ENCODE measurements around the gene VTI1A.

VTI1A gene

DNA sequence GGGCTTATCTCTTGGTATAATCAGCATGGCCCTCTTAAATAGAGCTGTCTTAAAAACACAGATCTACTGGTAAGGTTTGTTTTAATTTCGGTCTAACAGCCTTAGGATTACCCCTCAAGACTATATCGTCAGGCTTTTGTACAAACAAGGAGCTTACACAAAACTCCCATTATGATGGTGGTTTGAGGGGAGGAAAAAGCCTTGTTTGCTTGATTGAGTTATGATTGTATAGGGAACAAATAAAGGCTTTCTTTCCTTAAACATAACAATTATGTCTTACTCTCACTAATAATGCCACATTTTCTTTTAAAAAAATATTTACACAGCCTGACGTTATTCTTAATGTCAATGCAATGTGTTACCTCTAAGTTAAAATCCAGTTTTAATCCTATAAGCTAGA, 314.2 kb downstream of the VTI1A start:
- no peak for DNase-seq (ENCODE audit: low spot score in 2 of 2)
- H3K27me3 Mint-ChIP-seq = no peaks in the 10 kb centered on the region
- no peak overlapping the region for H3K27ac Mint-ChIP-seq (ENCODE audit: low read depth)
- H3K9me3 Mint-ChIP-seq = no peaks in the 10 kb centered on the region
- peaks cover 2% of the 10 kb centered on the region for H3K36me3 Mint-ChIP-seq (ENCODE audit: insufficient read depth)
- H3K4me1 Mint-ChIP-seq = no peaks in the 10 kb centered on the region
- H3K4me3 Mint-ChIP-seq = no peak overlapping the region
- no peak for ATAC-seq (replicated peaks; ENCODE audit: extremely low read depth, poor library complexity, severe bottlenecking)

DNA sequence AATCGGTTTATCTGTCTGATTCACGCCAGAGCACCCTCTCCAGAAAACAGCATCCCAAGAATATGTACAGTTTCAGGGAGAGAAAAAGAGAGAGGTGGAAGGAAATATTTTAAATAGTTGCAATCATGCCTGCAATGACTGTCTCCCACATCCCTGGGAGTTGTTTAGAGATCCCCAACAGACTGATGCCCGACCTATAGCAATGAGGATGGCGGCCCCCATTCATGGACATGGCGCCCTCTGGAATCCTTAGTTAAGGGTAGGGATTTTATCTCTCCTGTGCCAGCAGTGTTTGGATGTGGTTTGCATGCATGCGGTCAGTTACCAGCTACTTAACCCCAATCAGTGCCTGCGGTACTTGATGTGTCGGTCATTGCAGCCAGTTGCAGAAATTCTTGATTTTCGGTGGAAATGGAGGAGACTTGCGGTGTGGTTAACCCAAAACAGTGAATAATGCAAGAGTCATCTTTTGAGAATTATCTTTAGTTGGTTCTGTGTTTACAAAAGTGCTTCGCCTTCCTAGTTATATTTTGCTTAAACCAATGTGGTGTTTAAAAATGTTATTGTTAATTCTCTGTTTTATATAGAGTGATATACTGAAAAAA, 317.0 kb downstream of the VTI1A start:
- DNase-seq (ENCODE audit: low spot score in 2 of 2) = no peak
- ATAC-seq (replicated peaks; ENCODE audit: extremely low read depth, poor library complexity, severe bottlenecking) = no peak
- no peak overlapping the region for H3K27ac Mint-ChIP-seq (ENCODE audit: low read depth)
- no peak overlapping the region for H3K4me3 Mint-ChIP-seq
- H3K4me1 Mint-ChIP-seq = no peaks in the 10 kb centered on the region
- no peaks in the 10 kb centered on the region for H3K27me3 Mint-ChIP-seq
- H3K9me3 Mint-ChIP-seq = no peaks in the 10 kb centered on the region
- H3K36me3 Mint-ChIP-seq (ENCODE audit: insufficient read depth) = peaks cover 2% of the 10 kb centered on the region

DNA sequence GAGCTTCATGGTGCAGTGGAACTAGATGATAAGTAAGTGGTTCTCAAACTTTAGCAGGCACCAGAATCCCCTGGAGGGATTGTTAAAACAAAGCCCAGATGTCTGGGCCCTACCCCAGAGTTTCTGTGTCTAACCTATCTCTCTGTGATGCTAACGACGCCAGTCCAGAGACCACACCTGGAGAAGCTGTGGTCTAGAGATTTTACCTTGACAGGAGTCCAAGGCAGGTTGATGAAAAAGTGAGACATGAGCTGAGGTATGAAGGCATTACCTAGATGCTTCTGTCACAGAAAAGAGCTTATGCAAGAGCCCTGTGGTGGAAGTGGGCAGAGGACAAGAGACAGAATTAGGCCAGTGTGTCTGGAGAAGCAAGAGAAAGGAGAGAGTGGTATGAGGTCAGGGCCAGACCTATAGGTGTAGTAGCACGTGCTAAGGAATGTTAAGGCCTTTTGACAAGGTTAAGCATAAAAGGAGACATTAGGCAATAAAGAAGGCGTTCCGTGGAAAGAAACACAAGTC, 318.8 kb downstream of the VTI1A start:
- Mint-ChIP-seq H3K27ac (ENCODE audit: low read depth) (no peak overlapping the region), H3K4me3 (no peak overlapping the region), H3K9me3 (no peaks in the 10 kb centered on the region), H3K36me3 (ENCODE audit: insufficient read depth) (peaks cover under 1% of the 10 kb centered on the region), H3K4me1 (no peaks in the 10 kb centered on the region), H3K27me3 (no peaks in the 10 kb centered on the region)
- no peak for DNase-seq (ENCODE audit: low spot score in 2 of 2)
- ATAC-seq (replicated peaks; ENCODE audit: extremely low read depth, poor library complexity, severe bottlenecking) = no peak

DNA sequence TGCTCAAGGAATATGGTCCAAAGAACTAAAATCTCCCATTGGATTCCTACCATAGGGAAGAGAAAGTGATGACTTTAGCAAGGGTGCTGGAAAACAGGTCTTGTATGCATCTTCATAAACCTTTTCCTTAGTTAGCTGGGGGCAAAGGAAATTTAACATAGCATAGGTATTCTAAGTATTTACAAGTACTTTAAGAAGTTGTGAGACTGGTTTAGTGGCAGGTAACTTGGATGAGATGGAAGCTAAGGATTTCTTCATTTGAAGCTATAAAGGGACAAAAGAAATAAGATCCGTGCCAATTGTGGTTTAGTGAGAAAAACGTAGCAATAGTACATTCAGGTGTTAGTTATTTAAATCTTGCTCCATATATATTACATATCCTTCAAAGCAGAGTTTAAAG, 319.6 kb downstream of the VTI1A start:
- DNase-seq (ENCODE audit: low spot score in 2 of 2) = no peak
- H3K9me3 Mint-ChIP-seq = no peaks in the 10 kb centered on the region
- no peaks in the 10 kb centered on the region for H3K27me3 Mint-ChIP-seq
- no peak overlapping the region for H3K27ac Mint-ChIP-seq (ENCODE audit: low read depth)
- peaks cover 6% of the 10 kb centered on the region for H3K36me3 Mint-ChIP-seq (ENCODE audit: insufficient read depth)
- H3K4me3 Mint-ChIP-seq = no peak overlapping the region
- H3K4me1 Mint-ChIP-seq = no peaks in the 10 kb centered on the region
- ATAC-seq (replicated peaks; ENCODE audit: extremely low read depth, poor library complexity, severe bottlenecking) = no peak

DNA sequence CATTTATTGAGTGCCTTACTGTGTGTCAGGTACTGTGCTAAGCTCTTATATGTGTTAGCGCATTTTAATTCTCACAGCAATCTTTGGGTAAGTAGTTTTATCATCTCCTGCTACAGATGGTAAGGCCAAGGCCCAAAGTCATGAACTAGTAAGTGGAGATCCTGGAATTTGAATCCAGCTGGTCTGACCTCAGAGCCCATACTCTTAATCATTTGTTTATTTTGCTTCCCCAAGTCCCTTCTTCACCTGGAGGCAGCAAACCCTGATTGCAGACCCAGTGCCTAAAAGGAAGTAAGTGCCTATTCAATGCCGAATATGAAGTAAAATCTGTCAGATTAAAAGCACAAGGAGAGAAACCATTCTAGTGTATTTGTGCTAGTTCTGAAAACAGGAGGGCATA, 320.1 kb downstream of the VTI1A start:
- no peaks in the 10 kb centered on the region for H3K4me1 Mint-ChIP-seq
- H3K36me3 Mint-ChIP-seq (ENCODE audit: insufficient read depth) = peaks cover 7% of the 10 kb centered on the region
- ATAC-seq (replicated peaks; ENCODE audit: extremely low read depth, poor library complexity, severe bottlenecking) (no peak), DNase-seq (ENCODE audit: low spot score in 2 of 2) (no peak)
- H3K9me3 Mint-ChIP-seq = no peaks in the 10 kb centered on the region
- no peak overlapping the region for H3K4me3 Mint-ChIP-seq
- H3K27me3 Mint-ChIP-seq = no peaks in the 10 kb centered on the region
- no peak overlapping the region for H3K27ac Mint-ChIP-seq (ENCODE audit: low read depth)

DNA sequence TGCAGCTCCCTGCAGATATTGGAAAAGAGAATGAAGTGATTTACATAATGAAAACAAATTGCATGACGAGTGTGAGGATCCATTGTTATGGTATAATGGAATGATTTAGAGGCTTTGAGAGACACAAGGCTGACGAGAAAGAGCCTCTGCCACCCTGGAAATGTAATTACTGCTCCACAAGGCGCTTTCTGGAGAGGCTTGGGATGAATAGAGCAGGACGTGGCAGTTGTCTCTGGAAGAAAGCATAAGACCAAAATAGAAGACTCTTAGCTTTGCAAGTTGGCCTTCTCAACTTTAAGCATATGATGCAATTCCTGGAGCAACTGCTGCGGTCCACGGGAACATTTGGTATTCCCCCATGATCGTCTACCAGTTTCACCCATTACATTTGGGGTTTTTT, 321.1 kb downstream of the VTI1A start:
- H3K27ac Mint-ChIP-seq (ENCODE audit: low read depth) = no peak overlapping the region

DNA sequence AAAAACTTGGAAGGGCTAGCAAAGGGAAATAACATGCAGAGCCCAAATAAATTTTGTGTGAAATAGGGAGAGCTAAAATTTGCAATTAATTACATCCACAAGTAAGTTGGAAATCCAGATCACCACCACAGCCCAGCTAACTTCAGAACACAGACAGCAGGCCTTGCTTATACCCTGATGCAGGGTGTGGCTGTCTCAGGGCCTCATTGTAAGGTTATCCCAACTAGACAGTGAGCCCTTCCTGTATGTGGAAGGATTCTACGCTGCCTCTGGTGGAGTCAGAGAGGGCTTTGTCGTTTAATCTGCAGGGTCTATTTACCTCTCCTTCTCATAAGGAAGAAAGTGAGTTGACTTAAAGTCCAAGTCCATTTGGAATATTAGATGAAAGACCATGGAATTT, 322.1 kb downstream of the VTI1A start:
- no peak for ATAC-seq (replicated peaks; ENCODE audit: extremely low read depth, poor library complexity, severe bottlenecking)
- Mint-ChIP-seq H3K4me1 (no peaks in the 10 kb centered on the region), H3K27ac (ENCODE audit: low read depth) (no peak overlapping the region), H3K36me3 (ENCODE audit: insufficient read depth) (peaks cover 9% of the 10 kb centered on the region), H3K9me3 (no peaks in the 10 kb centered on the region), H3K4me3 (no peak overlapping the region), H3K27me3 (no peaks in the 10 kb centered on the region)
- DNase-seq (ENCODE audit: low spot score in 2 of 2) = no peak

More for the DNA sequence above, 321.1 kb downstream of the VTI1A start:
- Mint-ChIP-seq H3K36me3 (ENCODE audit: insufficient read depth) (peaks cover 9% of the 10 kb centered on the region), H3K4me3 (no peak overlapping the region), H3K27me3 (no peaks in the 10 kb centered on the region), H3K9me3 (no peaks in the 10 kb centered on the region), H3K4me1 (no peaks in the 10 kb centered on the region)
- no peak for DNase-seq (ENCODE audit: low spot score in 2 of 2)
- ATAC-seq (replicated peaks; ENCODE audit: extremely low read depth, poor library complexity, severe bottlenecking) = no peak

DNA sequence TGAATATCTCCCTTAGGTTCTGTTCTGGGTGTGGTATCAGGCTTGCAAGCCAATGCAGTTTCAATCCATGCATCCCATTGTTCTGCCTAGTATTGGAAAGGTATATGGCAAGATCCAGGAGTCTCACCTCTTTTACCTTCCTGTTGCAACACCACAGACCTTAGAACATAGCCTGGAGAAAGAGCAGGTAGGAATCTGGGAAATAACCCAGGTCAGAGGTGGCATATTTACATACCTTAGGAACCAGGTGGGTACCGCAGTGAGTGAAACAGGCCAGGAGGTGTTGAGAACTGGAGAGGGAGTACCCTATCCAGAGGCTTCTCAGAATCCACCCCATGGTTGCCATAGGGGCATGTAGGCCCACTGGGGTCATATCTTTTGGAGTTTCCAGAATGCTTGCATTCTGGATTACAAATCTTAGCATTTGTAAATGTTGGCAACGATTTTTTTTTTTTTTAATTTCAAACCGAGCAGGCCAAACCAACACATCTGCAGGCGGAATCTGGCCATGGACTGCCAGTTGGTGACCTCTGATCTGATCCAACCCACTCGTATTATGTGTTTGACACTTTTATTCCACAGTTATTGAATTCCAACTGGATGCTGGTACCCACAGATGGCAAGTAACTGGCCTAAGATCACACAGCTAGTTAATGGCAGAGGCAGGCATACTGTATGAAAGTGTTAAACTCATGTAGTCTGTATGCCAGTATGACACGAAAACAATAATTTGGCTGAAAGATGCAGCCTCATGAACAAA, 322.8 kb downstream of the VTI1A start:
- H3K27ac Mint-ChIP-seq (ENCODE audit: low read depth) = no peak overlapping the region
- ATAC-seq (replicated peaks; ENCODE audit: extremely low read depth, poor library complexity, severe bottlenecking) (no peak), DNase-seq (ENCODE audit: low spot score in 2 of 2) (no peak)
- no peaks in the 10 kb centered on the region for H3K4me1 Mint-ChIP-seq
- H3K4me3 Mint-ChIP-seq = no peak overlapping the region
- H3K9me3 Mint-ChIP-seq = no peaks in the 10 kb centered on the region
- H3K27me3 Mint-ChIP-seq = no peaks in the 10 kb centered on the region
- peaks cover 9% of the 10 kb centered on the region for H3K36me3 Mint-ChIP-seq (ENCODE audit: insufficient read depth)

DNA sequence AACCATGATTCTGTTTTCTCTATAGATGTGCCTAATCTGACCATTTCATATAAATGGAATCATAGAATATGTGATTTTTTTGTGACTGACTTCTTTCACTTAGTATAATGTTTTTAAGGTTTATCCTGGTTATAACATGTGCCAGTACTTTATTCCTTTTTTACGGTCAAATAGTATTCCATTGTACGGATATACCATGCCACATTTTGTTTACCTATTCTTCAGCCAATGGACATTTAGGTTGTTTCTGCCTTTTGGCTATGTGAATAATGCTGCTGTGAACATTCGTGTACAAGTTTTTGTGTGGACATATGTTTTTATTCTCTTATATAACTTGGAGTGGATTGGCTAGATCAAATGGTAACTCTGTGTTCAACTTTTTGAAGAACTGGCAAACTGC, 324.7 kb downstream of the VTI1A start:
- H3K4me3 Mint-ChIP-seq = no peak overlapping the region
- DNase-seq (ENCODE audit: low spot score in 2 of 2) (no peak), ATAC-seq (replicated peaks; ENCODE audit: extremely low read depth, poor library complexity, severe bottlenecking) (no peak)
- H3K9me3 Mint-ChIP-seq = no peaks in the 10 kb centered on the region
- H3K4me1 Mint-ChIP-seq = no peaks in the 10 kb centered on the region
- H3K27ac Mint-ChIP-seq (ENCODE audit: low read depth) = no peak overlapping the region
- H3K27me3 Mint-ChIP-seq = no peaks in the 10 kb centered on the region
- H3K36me3 Mint-ChIP-seq (ENCODE audit: insufficient read depth) = peaks cover 12% of the 10 kb centered on the region

DNA sequence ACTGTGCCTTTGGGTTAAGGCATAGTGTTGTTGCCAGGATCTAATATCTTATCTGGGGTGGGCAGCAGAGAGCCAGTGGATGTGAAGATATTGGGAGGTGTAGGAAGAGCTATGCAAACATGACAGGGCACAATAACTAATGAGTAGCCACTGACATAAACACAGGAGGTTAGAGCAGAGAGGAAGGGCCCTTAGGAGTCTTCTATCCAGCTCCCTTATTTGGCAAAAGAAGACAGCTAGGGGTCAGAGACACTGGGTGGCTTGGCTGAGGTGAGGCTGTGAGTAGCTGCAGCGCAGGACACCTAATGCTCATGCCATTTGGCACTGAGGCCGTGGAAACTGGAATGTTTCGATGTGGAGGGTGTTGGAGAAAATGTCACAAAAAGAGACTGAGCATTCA, 326.8 kb downstream of the VTI1A start:
- no peak overlapping the region for H3K4me3 Mint-ChIP-seq
- H3K36me3 Mint-ChIP-seq (ENCODE audit: insufficient read depth) = peaks cover 12% of the 10 kb centered on the region
- no peak overlapping the region for H3K27ac Mint-ChIP-seq (ENCODE audit: low read depth)
- no peaks in the 10 kb centered on the region for H3K9me3 Mint-ChIP-seq
- no peaks in the 10 kb centered on the region for H3K27me3 Mint-ChIP-seq
- no peaks in the 10 kb centered on the region for H3K4me1 Mint-ChIP-seq
- ATAC-seq (replicated peaks; ENCODE audit: extremely low read depth, poor library complexity, severe bottlenecking) = no peak
- DNase-seq (ENCODE audit: low spot score in 2 of 2) = no peak

DNA sequence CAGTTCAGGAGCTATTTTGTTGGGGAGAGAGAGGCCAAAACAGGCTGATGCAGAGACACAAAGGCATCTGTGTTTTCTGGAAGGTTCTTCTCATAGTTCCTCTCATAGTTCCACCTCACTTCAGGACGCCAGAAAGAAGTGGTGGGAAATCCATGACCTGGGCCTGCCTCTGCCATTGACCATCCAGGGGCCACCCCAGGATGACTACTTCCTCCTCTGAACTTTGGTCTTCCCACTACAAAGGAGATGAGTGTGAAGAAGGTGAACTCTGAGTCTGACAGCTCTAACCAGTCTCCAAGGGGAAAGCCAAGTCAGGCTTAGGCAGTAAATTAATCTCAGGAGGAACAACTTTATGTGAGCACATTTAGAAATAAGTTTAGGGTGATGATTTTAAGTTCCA, 327.2 kb downstream of the VTI1A start:
- H3K36me3 Mint-ChIP-seq (ENCODE audit: insufficient read depth) = peaks cover 12% of the 10 kb centered on the region
- H3K27ac Mint-ChIP-seq (ENCODE audit: low read depth) = no peak overlapping the region
- H3K4me1 Mint-ChIP-seq = no peaks in the 10 kb centered on the region
- ATAC-seq (replicated peaks; ENCODE audit: extremely low read depth, poor library complexity, severe bottlenecking) = no peak
- no peak overlapping the region for H3K4me3 Mint-ChIP-seq
- no peaks in the 10 kb centered on the region for H3K9me3 Mint-ChIP-seq
- DNase-seq (ENCODE audit: low spot score in 2 of 2) = no peak
- no peaks in the 10 kb centered on the region for H3K27me3 Mint-ChIP-seq

DNA sequence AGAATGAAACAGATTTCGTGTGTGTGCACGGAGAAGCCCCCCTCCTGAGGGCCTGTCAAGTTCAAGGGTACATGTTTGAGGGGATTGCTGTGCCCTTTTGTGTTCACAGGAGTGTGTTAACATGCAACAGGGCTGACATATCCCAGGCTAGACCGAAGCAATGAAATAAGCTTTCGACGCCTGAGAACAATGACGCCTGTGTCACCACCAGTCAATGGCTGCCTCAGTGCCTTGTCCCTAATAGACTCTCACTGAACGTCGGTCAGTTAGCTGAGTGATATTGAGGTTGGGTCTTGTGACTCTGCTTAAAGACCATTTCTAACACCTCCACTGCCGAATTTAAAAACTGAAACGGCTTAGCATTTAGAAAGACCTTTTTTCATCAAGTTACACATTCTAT, 327.8 kb downstream of the VTI1A start:
- no peaks in the 10 kb centered on the region for H3K27me3 Mint-ChIP-seq
- H3K27ac Mint-ChIP-seq (ENCODE audit: low read depth) = no peak overlapping the region
- H3K36me3 Mint-ChIP-seq (ENCODE audit: insufficient read depth) = peaks cover 12% of the 10 kb centered on the region
- no peak overlapping the region for H3K4me3 Mint-ChIP-seq
- DNase-seq (ENCODE audit: low spot score in 2 of 2) (no peak), ATAC-seq (replicated peaks; ENCODE audit: extremely low read depth, poor library complexity, severe bottlenecking) (no peak)
- H3K4me1 Mint-ChIP-seq = no peaks in the 10 kb centered on the region
- no peaks in the 10 kb centered on the region for H3K9me3 Mint-ChIP-seq

DNA sequence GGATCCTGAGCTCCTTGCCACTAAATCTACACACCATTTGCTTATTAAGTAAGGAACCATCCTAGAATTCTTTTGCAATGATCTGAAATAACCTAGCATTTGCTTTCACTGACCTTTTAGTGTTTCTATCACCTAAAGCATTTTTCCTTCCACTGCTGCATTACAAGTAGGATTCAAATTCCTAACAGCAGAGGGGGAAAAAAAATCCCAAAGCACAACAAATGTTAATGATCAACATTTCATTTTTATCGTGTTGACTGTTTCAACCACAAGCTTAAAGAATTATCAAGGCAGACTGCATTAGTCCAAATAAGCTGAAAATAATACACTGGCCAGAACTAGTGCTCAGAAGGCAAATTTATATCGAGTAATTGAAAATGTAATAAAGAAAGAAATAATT, 328.4 kb downstream of the VTI1A start:
- DNase-seq (ENCODE audit: low spot score in 2 of 2) = no peak
- peaks cover 12% of the 10 kb centered on the region for H3K36me3 Mint-ChIP-seq (ENCODE audit: insufficient read depth)
- H3K4me3 Mint-ChIP-seq = no peak overlapping the region
- no peaks in the 10 kb centered on the region for H3K9me3 Mint-ChIP-seq
- H3K4me1 Mint-ChIP-seq = no peaks in the 10 kb centered on the region
- no peak overlapping the region for H3K27ac Mint-ChIP-seq (ENCODE audit: low read depth)
- no peak for ATAC-seq (replicated peaks; ENCODE audit: extremely low read depth, poor library complexity, severe bottlenecking)
- no peaks in the 10 kb centered on the region for H3K27me3 Mint-ChIP-seq

Measured in central memory CD8-positive, alpha-beta T cell (primary cell).